H1 (cell line): Measurements from ENCODE around the gene CCDC40. TPM values are rescaled to one million over a fixed set of nuclear protein-coding genes. Genes with fewer than 3 reads are reported as not detected.

Experiments used
- CTCF ChIA-PET: fragments of 300-600 bp; sonication (Branson Sonifier 250); formaldehyde crosslinking; loops from one replicate; lab custom pipeline; 2021; ENCODE audit not compliant: partially characterized antibody; lab: Charles Lee
- POLR2A ChIA-PET: fragments of 300-600 bp; sonication (Branson Sonifier 250); formaldehyde crosslinking; loops from one replicate; lab custom pipeline; 2021; ENCODE audit warnings: inconsistent platforms; ENCODE audit not compliant: partially characterized antibody; lab: Charles Lee
- DNase-seq, 2 experiments: peaks; one replicate each; pipeline versions ENCODE4 v3.0.0 to v3.0.0-alpha.2; 2010 to 2022; ENCODE audit warnings: low spot score in 2 of 2, low read depth in 1 of 2, mixed read lengths in 1 of 2
- FAIRE-seq: peaks from 2 replicates; lab custom pipeline; 2011; peaks lifted over from hg19 to GRCh38; lab: Jason Lieb, UNC
- H2AFZ ChIP-seq: 2 replicates; pipeline ENCODE4 v1.8.1; 2012; ENCODE audit warnings: low read length, inconsistent platforms
- H2AK5ac ChIP-seq: 2 replicates; pipeline ENCODE4 v1.6.1; 2013; ENCODE audit warnings: low read depth, low read length
- H2BK120ac ChIP-seq: replicated peaks from 2 replicates; pipeline ENCODE3; 2013; ENCODE audit warnings: low read depth, low read length, inconsistent platforms
- H2BK12ac ChIP-seq: 2 replicates; pipeline ENCODE4 v1.6.1; 2013; ENCODE audit warnings: low read depth, low read length
- H2BK15ac ChIP-seq: 2 replicates; pipeline ENCODE4 v1.6.1; 2013; ENCODE audit warnings: low read length
- H2BK20ac ChIP-seq: 2 replicates; pipeline ENCODE4 v1.6.1; 2013; ENCODE audit warnings: low read length
- H2BK5ac ChIP-seq: 2 replicates; pipeline ENCODE4 v1.6.1; 2013; ENCODE audit warnings: low read depth, low read length
- H3K14ac ChIP-seq: 2 replicates; pipeline ENCODE4 v1.6.1; 2013; ENCODE audit warnings: inconsistent platforms; ENCODE audit not compliant: insufficient read length
- H3K18ac ChIP-seq: 2 replicates; pipeline ENCODE4 v1.6.1; 2013; ENCODE audit warnings: low read length; ENCODE audit errors: extremely low read depth
- H3K23ac ChIP-seq: 2 replicates; pipeline ENCODE4 v1.6.1; 2013; ENCODE audit warnings: inconsistent platforms; ENCODE audit not compliant: insufficient read length
- H3K23me2 ChIP-seq: 2 replicates; pipeline ENCODE4 v1.6.1; 2013; ENCODE audit warnings: low read depth, low read length
- H3K27ac ChIP-seq: 2 replicates; pipeline ENCODE4 v1.6.1; 2011; ENCODE audit warnings: low read depth, low read length, inconsistent platforms
- H3K27me3 ChIP-seq, 4 experiments: replicated peaks in 1 of 4; 1 replicate in 1 of 4; 2 replicates in 3 of 4; pipeline versions ENCODE4 v1.6.1 to v1.8.1; 2011 to 2013; ENCODE audit warnings: low read length in 3 of 4, mild to moderate bottlenecking in 3 of 4, inconsistent platforms in 2 of 4, mixed read lengths in 2 of 4, moderate library complexity in 1 of 4; ENCODE audit not compliant: control insufficient read depth in 3 of 4, insufficient read depth in 3 of 4; ENCODE audit errors: extremely low read depth in 1 of 4
- H3K36me3 ChIP-seq, 4 experiments: 2 replicates each; pipeline versions ENCODE4 v1.6.1 to v1.8.1; 2011 to 2013; ENCODE audit warnings: mild to moderate bottlenecking in 4 of 4, low read length in 3 of 4, moderate library complexity in 2 of 4, control low read depth in 1 of 4, inconsistent platforms in 1 of 4; ENCODE audit not compliant: insufficient read depth in 4 of 4, control insufficient read depth in 2 of 4
- H3K4ac ChIP-seq: replicated peaks from 2 replicates; pipeline ENCODE3; 2013; ENCODE audit warnings: low read length, low read depth, mixed read lengths, inconsistent platforms; ENCODE audit not compliant: insufficient read length
- H3K4me1 ChIP-seq, 4 experiments: replicated peaks in 1 of 4; 1 replicate in 1 of 4; 2 replicates in 3 of 4; pipeline versions ENCODE4 v1.6.1 to v1.8.1; 2011 to 2013; ENCODE audit warnings: low read length in 3 of 4, inconsistent platforms in 2 of 4, mixed read lengths in 1 of 4; ENCODE audit not compliant: insufficient read depth in 4 of 4, control insufficient read depth in 3 of 4
- H3K4me2 ChIP-seq, 2 experiments: 2 replicates each; pipeline versions ENCODE4 v1.6.1 to v1.8.1; 2011 to 2013; ENCODE audit warnings: low read depth in 2 of 2, low read length in 2 of 2, control low read depth in 1 of 2, inconsistent platforms in 1 of 2, mild to moderate bottlenecking in 1 of 2; ENCODE audit not compliant: insufficient read depth in 1 of 2
- H3K4me3 ChIP-seq, 4 experiments: fragments of 200-600, 300-600 bp in 1 of 4; sonication (generic), shearing (Covaris generic), sonication (Bioruptor Twin) in 1 of 4; 2 replicates each; pipeline versions ENCODE4 v1.5.1 to v1.8.1; 2011 to 2016; ENCODE audit warnings: low read length in 4 of 4, low read depth in 3 of 4, control low read depth in 2 of 4, inconsistent platforms in 2 of 4, mild to moderate bottlenecking in 2 of 4, mixed read lengths in 1 of 4, moderate library complexity in 1 of 4; ENCODE audit not compliant: insufficient read depth in 2 of 4; ENCODE audit errors: extremely low read depth in 1 of 4
- H3K56ac ChIP-seq: replicated peaks from 2 replicates; pipeline ENCODE3; 2013; ENCODE audit warnings: low read depth, mild to moderate bottlenecking, mixed read lengths, low read length, inconsistent platforms; ENCODE audit not compliant: insufficient read length
- H3K79me1 ChIP-seq: 2 replicates; pipeline ENCODE4 v1.6.1; 2013; ENCODE audit warnings: low read depth, low read length, control low read depth
- H3K79me2 ChIP-seq, 2 experiments: 2 replicates each; pipeline versions ENCODE4 v1.6.1 to v1.8.1; 2012 to 2013; ENCODE audit warnings: low read length in 2 of 2, mild to moderate bottlenecking in 2 of 2, inconsistent platforms in 1 of 2; ENCODE audit not compliant: insufficient read depth in 2 of 2, control insufficient read depth in 1 of 2
- H3K9ac ChIP-seq, 4 experiments: replicated peaks in 1 of 4; 1 replicate in 1 of 4; 2 replicates in 3 of 4; pipeline versions ENCODE4 v1.6.1 to v1.8.1; 2011 to 2013; ENCODE audit warnings: low read depth in 3 of 4, low read length in 3 of 4, control low read depth in 2 of 4, mild to moderate bottlenecking in 2 of 4, moderate library complexity in 2 of 4, inconsistent platforms in 1 of 4; ENCODE audit errors: extremely low read depth in 1 of 4
- H3K9me3 ChIP-seq, 2 experiments: 2 replicates each; pipeline versions ENCODE4 v1.6.1 to v1.8.1; 2012 to 2013; ENCODE audit warnings: mild to moderate bottlenecking in 2 of 2, moderate library complexity in 2 of 2, control low read depth in 1 of 2, inconsistent platforms in 1 of 2, low read depth in 1 of 2, low read length in 1 of 2, mixed read lengths in 1 of 2; ENCODE audit not compliant: insufficient read depth in 2 of 2
- H4K20me1 ChIP-seq, 2 experiments: replicated peaks in 1 of 2; 2 replicates each; pipeline versions ENCODE3 to v1.8.1; 2011 to 2013; ENCODE audit warnings: inconsistent platforms in 2 of 2, low read length in 2 of 2, mild to moderate bottlenecking in 1 of 2; ENCODE audit not compliant: insufficient read depth in 2 of 2, control insufficient read depth in 1 of 2
- H4K5ac ChIP-seq: 2 replicates; pipeline ENCODE4 v1.6.1; 2013; ENCODE audit warnings: low read length, low read depth, mixed read lengths, inconsistent platforms; ENCODE audit not compliant: insufficient read length
- H4K8ac ChIP-seq: 2 replicates; pipeline ENCODE4 v1.8.0; 2013; ENCODE audit warnings: mild to moderate bottlenecking, moderate library complexity, low read length, inconsistent platforms; ENCODE audit not compliant: insufficient read depth; ENCODE audit errors: extremely low read depth
- H4K91ac ChIP-seq: replicated peaks from 2 replicates; pipeline ENCODE3; 2013; ENCODE audit warnings: low read length, mixed read lengths, inconsistent platforms; ENCODE audit not compliant: insufficient read length
- CTBP2 ChIP-seq: IDR thresholded peaks from 2 replicates; pipeline ENCODE4 v1.7.0; 2011; ENCODE audit warnings: borderline replicate concordance, mild to moderate bottlenecking, moderate library complexity, mixed read lengths, low read length; ENCODE audit not compliant: insufficient read depth, insufficient read length
- HDAC2 ChIP-seq, 2 experiments: fragments of 300-600 bp in 1 of 2; sonication (generic) in 1 of 2; IDR thresholded peaks; 2 replicates each; pipeline ENCODE4 v1.6.1; 2011 to 2012; ENCODE audit warnings: low read depth in 2 of 2, low read length in 2 of 2, mild to moderate bottlenecking in 2 of 2, moderate library complexity in 2 of 2, borderline replicate concordance in 1 of 2, inconsistent platforms in 1 of 2
- HDAC6 ChIP-seq: IDR thresholded peaks from one replicate; pipeline ENCODE4 v1.7.1; 2012; ENCODE audit warnings: low read depth, mild to moderate bottlenecking, inconsistent platforms, low read length, moderate library complexity
- KDM4A ChIP-seq: IDR thresholded peaks from one replicate; pipeline ENCODE4 v1.7.1; 2012; ENCODE audit warnings: low read depth, mild to moderate bottlenecking, moderate library complexity, low read length, inconsistent platforms; ENCODE audit not compliant: severe bottlenecking
- KDM5A ChIP-seq: fragments of 200-600 bp; IDR thresholded peaks from 2 replicates; pipeline ENCODE4 v1.7.1; 2012; ENCODE audit warnings: mild to moderate bottlenecking, low read length, inconsistent platforms, mixed read lengths
- RXRA ChIP-seq: IDR thresholded peaks from 2 replicates; pipeline ENCODE4 v1.6.1; 2011; ENCODE audit warnings: low read depth, mild to moderate bottlenecking, low read length, moderate library complexity; ENCODE audit not compliant: insufficient read depth
- SIX5 ChIP-seq: IDR thresholded peaks from 2 replicates; pipeline ENCODE4 v1.6.1; 2011; ENCODE audit warnings: mild to moderate bottlenecking, low read depth, low read length
- SP2 ChIP-seq: IDR thresholded peaks from 2 replicates; pipeline ENCODE4 v1.6.1; 2012; ENCODE audit warnings: mild to moderate bottlenecking, low read length, inconsistent platforms
- TBP ChIP-seq: IDR thresholded peaks from 2 replicates; pipeline ENCODE4 v1.6.1; 2011; ENCODE audit warnings: low read depth, low read length, improper control_type of control experiment
- TCF12 ChIP-seq: IDR thresholded peaks from 2 replicates; pipeline ENCODE4 v1.6.1; 2011; ENCODE audit warnings: low read depth, mild to moderate bottlenecking, low read length
- whole genome bisulfite sequencing, 2 experiments: shearing (Covaris generic) in 1 of 2; methylation state at CpG; one replicate each; pipeline versions ENCODE4 v1.1.6 to v1.1.7; 2013 to 2015; ENCODE audit warnings: low lambda C conversion rate in 2 of 2, mixed read lengths in 2 of 2, inconsistent platforms in 1 of 2, low coverage in 1 of 2, missing lambda C conversion rate in 1 of 2; ENCODE audit not compliant: insufficient replicate concordance in 2 of 2, insufficient coverage in 1 of 2, insufficient read length in 1 of 2; ENCODE audit errors: extremely low coverage in 1 of 2, missing lambda C conversion rate in 1 of 2; 5-methylcytosine and 5-hydroxymethylcytosine counted together
- polyA plus RNA-seq, 7 experiments: library from polyadenylated mRNA; depleted of rRNA in 3 of 7; stranded (reverse) in 5 of 7; unstranded in 2 of 7; fragments of >200 nt in 5 of 7; fragments of 200-250 nt in 2 of 7; gene quantifications; 1 replicate in 5 of 7; 2 replicates in 1 of 7; 4 replicates in 1 of 7; pipeline versions ENCODE4 v1.2.1 to v1.2.3, GENCODE V29; 2011 to 2013; ENCODE audit warnings: missing spikeins in 2 of 7, mixed read lengths in 2 of 7
- total RNA-seq: library from RNA; stranded (reverse); fragmentation: NEBNext Ultra II Directional; extraction: Animal tissue kit (Norgen Biotek cat#: 25700); gene quantifications from 2 replicates; pipeline ENCODE4 v1.2.1, GENCODE V29; 2021
- TF ChIP-seq, protein P1 (sequence below), 3 experiments: IDR thresholded peaks; 1 replicate in 2 of 3; 2 replicates in 1 of 3; pipeline versions ENCODE4 v1.5.1 to v1.6.1; 2011; ENCODE audit warnings: low read length in 3 of 3, mild to moderate bottlenecking in 3 of 3, inconsistent platforms in 2 of 3, low read depth in 1 of 3, moderate library complexity in 1 of 3; ENCODE audit not compliant: insufficient read depth in 1 of 3; ENCODE audit errors: control extremely low read depth in 1 of 3

Gene CCDC40
- total and polyA plus RNA-seq, 2 of the 8 experiments (the other 6 are each of a cell fraction or from before 2014, with no cell fraction given): 4.1 to 11.5 TPM

DNA sequence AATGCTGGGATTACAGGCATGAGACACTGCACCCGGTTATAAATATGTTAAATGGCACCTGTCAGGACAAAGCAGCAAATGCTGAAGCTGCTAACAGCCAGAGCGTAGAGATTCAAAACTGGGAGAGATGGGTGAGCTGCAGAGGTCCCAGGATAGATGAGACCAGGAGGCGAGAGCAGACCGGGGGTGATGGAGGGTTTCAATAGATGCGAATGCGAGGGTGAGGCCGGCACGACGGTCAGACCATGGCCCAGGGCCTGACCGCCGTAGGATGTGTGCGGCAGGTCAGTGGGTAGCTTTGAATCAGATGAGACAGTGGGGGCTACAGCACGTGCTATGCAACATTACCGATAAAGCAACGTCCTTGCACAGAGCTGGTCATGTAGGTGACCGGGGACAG is 14.3 kb downstream of the CCDC40 start:
- Histone ChIP-seq H3K79me1 (no peaks in the 10 kb centered on the region), H3K23ac (no peak overlapping the region), H4K8ac (no peak overlapping the region)
- TF ChIP-seq SIX5: no peak
- no peak for TF ChIP-seq TBP
- TF ChIP-seq, protein P1, sequence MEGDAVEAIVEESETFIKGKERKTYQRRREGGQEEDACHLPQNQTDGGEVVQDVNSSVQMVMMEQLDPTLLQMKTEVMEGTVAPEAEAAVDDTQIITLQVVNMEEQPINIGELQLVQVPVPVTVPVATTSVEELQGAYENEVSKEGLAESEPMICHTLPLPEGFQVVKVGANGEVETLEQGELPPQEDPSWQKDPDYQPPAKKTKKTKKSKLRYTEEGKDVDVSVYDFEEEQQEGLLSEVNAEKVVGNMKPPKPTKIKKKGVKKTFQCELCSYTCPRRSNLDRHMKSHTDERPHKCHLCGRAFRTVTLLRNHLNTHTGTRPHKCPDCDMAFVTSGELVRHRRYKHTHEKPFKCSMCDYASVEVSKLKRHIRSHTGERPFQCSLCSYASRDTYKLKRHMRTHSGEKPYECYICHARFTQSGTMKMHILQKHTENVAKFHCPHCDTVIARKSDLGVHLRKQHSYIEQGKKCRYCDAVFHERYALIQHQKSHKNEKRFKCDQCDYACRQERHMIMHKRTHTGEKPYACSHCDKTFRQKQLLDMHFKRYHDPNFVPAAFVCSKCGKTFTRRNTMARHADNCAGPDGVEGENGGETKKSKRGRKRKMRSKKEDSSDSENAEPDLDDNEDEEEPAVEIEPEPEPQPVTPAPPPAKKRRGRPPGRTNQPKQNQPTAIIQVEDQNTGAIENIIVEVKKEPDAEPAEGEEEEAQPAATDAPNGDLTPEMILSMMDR (IDR thresholded peaks at IDR 0.05; ENCODE audit: control extremely low read depth in 1 of 3, insufficient read depth in 1 of 3, low read depth in 1 of 3, low read length in 3 of 3): no peak
- no peak for TF ChIP-seq RXRA
- no peak for TF ChIP-seq TCF12
- TF ChIP-seq HDAC2 (IDR thresholded peaks at IDR 0.05; ENCODE audit: borderline replicate concordance in 1 of 2, low read depth in 2 of 2, low read length in 2 of 2): no peak
- no peak for TF ChIP-seq KDM5A
- no peak for TF ChIP-seq HDAC6
- no peak for TF ChIP-seq KDM4A
- no peak for TF ChIP-seq CTBP2
- TF ChIP-seq SP2: no peak

More for the DNA sequence above, 14.3 kb downstream of the CCDC40 start:
- H3K27ac ChIP-seq: no peak overlapping the region
- H3K4ac ChIP-seq: no peak overlapping the region
- H2BK120ac ChIP-seq: no peak overlapping the region
- DNase-seq: no peak
- H2BK12ac ChIP-seq: no peak overlapping the region
- no peak overlapping the region for H3K4me3 ChIP-seq
- H3K56ac ChIP-seq: no peak overlapping the region
- WGBS, 2 experiments: 96% methylated on average over 16 of the region's 16 CpGs; no CpG with 5 or more reads in 1 of the 2 experiments
- H2BK20ac ChIP-seq: no peak overlapping the region
- H3K27me3 ChIP-seq: no peaks in the 10 kb centered on the region
- H3K4me1 ChIP-seq: no peaks in the 10 kb centered on the region; a peak in 2 of 7 replicates
- no peak overlapping the region for H3K14ac ChIP-seq
- no peaks in the 10 kb centered on the region for H3K79me2 ChIP-seq
- no peaks in the 10 kb centered on the region for H3K9me3 ChIP-seq
- H3K18ac ChIP-seq: no peak overlapping the region
- ChIA-PET POLR2A (interaction anchor here (0.6 to 1.1 kb wide), 2 partner anchors 11 to 16 kb away, joined by 3 to 5 read pairs; no protein-coding TSS in a partner anchor), CTCF (interaction anchor here (1.5 to 1.6 kb wide), 2 partner anchors 32 to 42 kb away, joined by 4 to 8 read pairs; no protein-coding TSS in a partner anchor)
- no peak for FAIRE-seq
- H2BK5ac ChIP-seq: no peak overlapping the region
- H2BK15ac ChIP-seq: no peak overlapping the region
- no peak overlapping the region for H2AFZ ChIP-seq
- no peak overlapping the region for H4K5ac ChIP-seq
- H4K91ac ChIP-seq: no peak overlapping the region
- no peak overlapping the region for H2AK5ac ChIP-seq
- no peak overlapping the region for H3K4me2 ChIP-seq
- H3K36me3 ChIP-seq: no peaks in the 10 kb centered on the region; a peak in 1 of 8 replicates
- H4K20me1 ChIP-seq: no peaks in the 10 kb centered on the region
- H3K9ac ChIP-seq: no peak overlapping the region
- no peaks in the 10 kb centered on the region for H3K23me2 ChIP-seq
